Stimulated activated CD8-positive, alpha-beta memory T cell treated with anti-CD3 and anti-CD28 coated beads, Interleukin-7, amount 100 ng/mL, for 48 hours (primary cell): ENCODE data around the gene RPS23.
A peak's percentile ranks its signal among the peaks of the same experiment; 100 is the strongest.

Experiments used
- DNase-seq, 2 donors: peaks; one replicate each; pipeline ENCODE4 v3.0.0-alpha.2; 2020; ENCODE audit warnings: low read depth in 1 of 2; ENCODE audit errors: extremely low read depth in 1 of 2

Gene RPS23

DNA sequence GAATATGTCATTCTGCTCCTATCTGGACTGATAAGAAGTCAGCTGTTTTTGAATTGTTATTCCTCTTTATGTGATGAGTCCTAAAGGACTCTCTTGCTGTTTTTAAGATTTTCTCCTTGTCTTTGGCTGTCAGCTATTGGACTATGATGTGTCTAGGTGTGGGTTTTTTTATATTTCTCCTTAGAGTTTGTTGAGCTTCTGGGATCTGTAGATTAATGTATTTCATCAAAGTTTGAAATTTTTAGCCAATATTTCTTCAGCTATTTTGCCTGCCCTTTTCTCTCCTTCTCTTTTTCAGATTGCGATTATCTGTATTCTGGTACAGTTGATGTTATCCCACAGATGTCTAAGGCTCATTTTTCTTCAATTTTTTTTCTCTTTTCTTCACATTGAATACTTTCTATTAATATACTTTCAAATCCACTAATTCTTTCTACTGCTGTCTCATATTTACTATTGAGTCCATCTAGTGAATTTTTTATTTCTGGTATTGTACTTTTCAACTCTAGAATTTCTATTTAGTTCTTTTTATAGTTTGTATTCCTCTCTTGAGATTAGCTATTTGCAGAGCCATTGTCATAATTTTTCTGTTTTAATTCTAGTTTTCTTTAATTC is 31.1 kb downstream of the RPS23 start:
- no peak for DNase-seq

DNA sequence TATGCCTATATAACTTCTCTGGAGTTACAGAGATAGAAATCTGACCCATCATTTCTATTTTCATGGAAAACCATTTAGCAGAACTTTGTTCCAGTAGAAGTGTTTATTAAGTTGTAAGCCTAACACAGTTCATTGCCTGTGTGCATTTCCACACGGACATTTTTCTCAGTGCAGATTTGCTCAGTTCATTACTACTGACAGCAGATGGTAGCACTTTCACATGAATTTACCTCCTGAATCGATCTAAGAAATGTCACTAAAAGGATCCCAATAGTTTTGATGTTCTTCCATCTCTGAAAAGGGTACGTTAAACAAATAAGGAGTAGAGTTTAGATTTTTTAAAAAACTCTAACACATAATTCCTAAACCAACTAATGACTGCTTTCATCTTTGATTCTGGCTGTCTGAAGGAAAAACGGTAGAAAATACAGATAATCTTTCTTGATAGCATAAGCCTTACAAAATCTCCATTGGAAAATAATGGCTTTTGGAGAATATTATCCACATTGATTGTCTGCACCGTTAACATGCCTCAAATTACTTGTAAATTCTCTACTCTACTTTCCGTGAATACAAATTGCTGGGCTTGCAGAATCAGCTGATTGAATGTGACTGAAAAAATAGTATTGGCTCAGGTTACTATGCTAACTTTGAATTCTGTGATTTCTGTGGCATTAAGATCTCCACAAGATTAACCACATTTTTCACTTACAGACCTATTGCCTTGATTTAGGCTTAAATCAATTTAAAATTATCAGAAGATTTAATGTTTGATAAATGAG is 33.1 kb downstream of the RPS23 start:
- no peak for DNase-seq

DNA sequence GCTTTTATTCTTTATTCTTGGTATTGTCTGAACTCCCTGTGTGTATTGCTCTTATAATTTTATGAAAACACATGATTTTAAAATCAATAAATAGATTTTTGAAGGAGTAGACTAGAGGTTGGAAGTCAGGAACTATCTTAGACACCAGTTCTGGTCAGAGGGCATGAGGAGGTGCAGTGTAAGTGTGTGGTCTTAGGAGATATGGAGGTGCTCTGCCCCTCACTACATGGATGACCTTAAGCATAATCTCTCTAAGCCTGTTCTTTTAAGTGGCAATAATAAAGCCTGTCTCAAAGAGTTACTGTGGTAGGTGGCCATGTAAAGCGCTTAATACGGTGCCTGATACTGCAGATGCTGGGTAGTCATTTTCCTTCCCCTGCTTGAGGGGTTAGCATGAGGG is 34.0 kb downstream of the RPS23 start:
- no peak for DNase-seq

DNA sequence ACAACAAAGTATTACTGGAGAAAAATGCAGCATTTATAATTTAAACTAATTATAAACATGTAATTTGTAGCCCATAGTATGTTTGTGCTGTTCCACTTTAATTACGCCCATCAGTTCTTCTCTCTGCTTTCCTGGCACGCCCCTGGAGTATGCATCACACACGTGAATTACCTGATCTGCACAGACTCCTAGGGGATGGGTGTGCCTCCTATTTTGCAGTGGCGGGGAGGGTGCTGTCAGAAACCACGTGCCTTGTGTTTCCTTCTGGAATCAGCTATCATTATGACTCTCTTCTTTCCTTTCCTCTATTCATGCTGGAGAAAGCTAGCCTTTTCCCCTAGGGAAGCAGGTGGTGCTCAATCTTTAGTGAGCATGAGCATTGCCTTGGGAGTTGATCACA is 43.3 kb downstream of the RPS23 start:
- DNase-seq: no peak

DNA sequence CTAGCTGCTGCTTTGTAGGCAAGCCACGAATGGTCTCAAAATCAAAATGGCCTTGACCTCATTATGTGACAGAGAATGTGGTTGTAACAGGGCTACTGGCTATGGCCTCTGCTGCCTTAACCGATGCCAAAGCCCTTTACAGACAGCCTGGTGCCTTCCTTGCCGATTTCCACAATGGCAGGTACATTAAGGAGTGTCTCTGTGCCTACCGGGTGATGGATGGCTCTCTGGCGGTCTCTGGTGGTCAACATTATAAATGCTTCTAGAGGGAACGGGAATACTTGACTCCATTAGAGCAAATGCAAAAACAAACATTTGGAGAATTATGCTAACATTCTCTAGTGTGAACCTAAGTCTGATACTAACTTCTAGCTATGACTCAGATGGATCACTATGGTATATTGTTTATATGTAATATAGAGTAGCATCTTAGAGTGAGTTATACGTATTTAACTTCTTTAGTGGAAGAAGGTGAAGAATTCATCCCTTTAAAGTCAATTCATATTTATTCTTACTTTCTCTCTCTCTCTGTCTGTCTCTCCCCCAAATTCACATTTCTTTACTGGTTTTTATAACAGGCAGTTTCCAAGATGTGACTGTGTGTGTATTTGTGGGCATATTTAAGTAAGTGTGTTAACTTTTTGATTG is 52.5 kb downstream of the RPS23 start:
- peak; percentile 13 to 39 for DNase-seq
